ENCODE data around the gene FADS6.

- TF ChIP-seq, protein P1, sequence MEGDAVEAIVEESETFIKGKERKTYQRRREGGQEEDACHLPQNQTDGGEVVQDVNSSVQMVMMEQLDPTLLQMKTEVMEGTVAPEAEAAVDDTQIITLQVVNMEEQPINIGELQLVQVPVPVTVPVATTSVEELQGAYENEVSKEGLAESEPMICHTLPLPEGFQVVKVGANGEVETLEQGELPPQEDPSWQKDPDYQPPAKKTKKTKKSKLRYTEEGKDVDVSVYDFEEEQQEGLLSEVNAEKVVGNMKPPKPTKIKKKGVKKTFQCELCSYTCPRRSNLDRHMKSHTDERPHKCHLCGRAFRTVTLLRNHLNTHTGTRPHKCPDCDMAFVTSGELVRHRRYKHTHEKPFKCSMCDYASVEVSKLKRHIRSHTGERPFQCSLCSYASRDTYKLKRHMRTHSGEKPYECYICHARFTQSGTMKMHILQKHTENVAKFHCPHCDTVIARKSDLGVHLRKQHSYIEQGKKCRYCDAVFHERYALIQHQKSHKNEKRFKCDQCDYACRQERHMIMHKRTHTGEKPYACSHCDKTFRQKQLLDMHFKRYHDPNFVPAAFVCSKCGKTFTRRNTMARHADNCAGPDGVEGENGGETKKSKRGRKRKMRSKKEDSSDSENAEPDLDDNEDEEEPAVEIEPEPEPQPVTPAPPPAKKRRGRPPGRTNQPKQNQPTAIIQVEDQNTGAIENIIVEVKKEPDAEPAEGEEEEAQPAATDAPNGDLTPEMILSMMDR (IDR thresholded peaks at IDR 0.05), result no peak
- TF ChIP-seq POLR2A (IDR thresholded peaks at IDR 0.05), result no peak
Observed at GRCh38 chr17:74890554-74890953, 2.9 kb downstream of the FADS6 start.
